ENCODE data around the gene SHBG.

DNA sequence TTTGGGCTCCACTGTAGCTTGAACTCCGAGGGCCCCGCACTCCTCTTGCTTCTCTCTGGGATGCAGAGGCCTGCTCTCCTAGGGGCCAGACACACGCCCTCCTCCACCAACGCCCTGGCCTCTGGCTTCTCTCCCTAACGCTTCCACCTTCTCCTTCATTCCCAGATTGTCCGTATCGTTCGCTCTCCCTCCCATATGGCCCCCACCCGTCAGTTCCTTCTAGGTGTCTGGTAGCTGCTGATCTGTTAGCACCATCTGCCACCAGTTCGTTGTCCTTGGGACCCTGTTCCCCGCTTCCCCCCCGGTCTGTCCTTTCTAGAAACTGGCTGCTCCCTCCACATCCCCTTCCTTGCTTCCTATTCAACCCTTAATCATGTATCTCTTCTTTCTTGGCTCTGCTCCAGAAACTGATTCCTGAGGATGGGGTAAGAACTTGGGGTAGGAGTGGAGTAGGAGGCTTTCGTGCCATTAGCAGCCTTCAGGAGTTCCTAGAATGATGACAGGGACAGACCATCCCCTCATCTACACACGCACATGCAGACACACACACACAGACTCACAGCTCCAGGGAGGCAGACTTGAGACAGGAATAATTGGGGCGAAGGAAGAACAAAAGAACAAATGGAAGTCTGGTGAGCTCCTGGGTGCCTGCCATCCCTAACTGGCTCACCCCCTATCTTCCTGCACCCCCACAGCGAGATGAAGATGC, 25.1 kb downstream of the SHBG start:
- TF ChIP-seq EGR1 (IDR thresholded peaks at IDR 0.05) (no peak), TAF1 (IDR thresholded peaks at IDR 0.05; ENCODE audit: low read depth) (no peak), RAD21 (IDR thresholded peaks at IDR 0.05; ENCODE audit: low read depth) (no peak), TEAD4 (IDR thresholded peaks at IDR 0.05) (no peak)

All from Ishikawa (cell line).